ENCODE measurements around the gene FIGN.

The FIGN gene

DNA sequence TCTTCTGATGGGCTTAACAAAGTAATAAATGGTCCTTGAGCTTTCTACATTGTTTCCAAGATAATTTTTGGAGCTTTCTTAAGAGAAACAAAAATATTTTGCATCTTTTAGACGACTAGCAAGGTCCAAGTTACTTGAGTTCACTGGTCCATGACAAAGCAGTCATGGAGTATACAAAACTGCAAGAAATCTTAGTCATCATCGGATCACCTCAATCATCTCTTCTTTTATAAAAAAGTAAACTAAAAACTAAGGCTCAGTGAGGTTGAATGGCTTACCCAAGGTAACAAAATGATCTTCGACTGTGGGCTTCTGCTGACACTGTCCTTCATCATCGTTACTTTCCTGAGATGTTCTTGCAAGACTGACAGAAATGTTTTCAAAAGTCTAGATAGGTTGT lies 11.9 kb downstream of the FIGN start:
- Histone ChIP-seq H3K9ac (ENCODE audit: low read length) (no peak overlapping the region), H3K27me3 (ENCODE audit: low read depth, low read length) (no peaks in the 10 kb centered on the region), H2AFZ (ENCODE audit: low read depth, low read length) (no peak overlapping the region), H3K36me3 (replicated peaks; ENCODE audit: low read depth, low read length) (no peaks in the 10 kb centered on the region), H3K9me3 (ENCODE audit: insufficient read depth, low read length) (no peaks in the 10 kb centered on the region), H4K20me1 (ENCODE audit: insufficient read depth, low read length) (no peaks in the 10 kb centered on the region), H3K79me2 (ENCODE audit: low read length) (no peaks in the 10 kb centered on the region), H3K4me3 (ENCODE audit: low read length) (no peak overlapping the region), H3K4me2 (ENCODE audit: low read length) (no peak overlapping the region), H3K27ac (ENCODE audit: low read length) (no peak overlapping the region), H3K4me1 (ENCODE audit: low read length) (no peaks in the 10 kb centered on the region)
- TF ChIP-seq CTCF (IDR thresholded peaks at IDR 0.05; ENCODE audit: low read depth, low read length) (no peak), EZH2phosphoT487 (IDR thresholded peaks at IDR 0.05; ENCODE audit: low read depth) (no peak)

DNA sequence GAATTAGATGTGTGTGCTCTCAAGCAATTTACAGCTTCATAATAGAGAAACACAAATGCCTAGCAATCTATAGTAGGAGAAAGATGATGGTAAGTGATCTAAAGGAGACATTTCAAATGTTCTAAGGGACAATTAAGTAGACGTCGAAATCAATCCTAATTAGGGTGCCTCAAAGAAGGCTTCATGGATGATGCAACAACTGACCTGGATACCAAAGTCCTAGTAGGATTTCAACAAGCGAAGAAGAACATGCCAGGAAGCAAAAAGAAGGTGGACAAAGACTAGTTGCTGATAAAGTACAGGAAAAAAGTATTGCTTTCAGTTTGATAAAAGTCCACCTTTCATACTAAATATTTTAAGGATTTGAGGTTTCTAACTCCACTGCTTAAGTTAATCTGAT lies 12.5 kb downstream of the FIGN start:
- H3K27ac ChIP-seq (ENCODE audit: low read length), result no peak overlapping the region
- H3K9me3 ChIP-seq (ENCODE audit: insufficient read depth, low read length), result no peaks in the 10 kb centered on the region
- H3K4me2 ChIP-seq (ENCODE audit: low read length), result no peak overlapping the region
- no peak overlapping the region for H3K9ac ChIP-seq (ENCODE audit: low read length)
- no peaks in the 10 kb centered on the region for H4K20me1 ChIP-seq (ENCODE audit: insufficient read depth, low read length)
- H3K4me3 ChIP-seq (ENCODE audit: low read length), result no peak overlapping the region
- no peak overlapping the region for H2AFZ ChIP-seq (ENCODE audit: low read depth, low read length)
- H3K4me1 ChIP-seq (ENCODE audit: low read length), result no peaks in the 10 kb centered on the region
- no peaks in the 10 kb centered on the region for H3K36me3 ChIP-seq (replicated peaks; ENCODE audit: low read depth, low read length)
- H3K27me3 ChIP-seq (ENCODE audit: low read depth, low read length), result no peaks in the 10 kb centered on the region
- no peaks in the 10 kb centered on the region for H3K79me2 ChIP-seq (ENCODE audit: low read length)
- TF ChIP-seq CTCF (IDR thresholded peaks at IDR 0.05; ENCODE audit: low read depth, low read length) (no peak), EZH2phosphoT487 (IDR thresholded peaks at IDR 0.05; ENCODE audit: low read depth) (no peak)

DNA sequence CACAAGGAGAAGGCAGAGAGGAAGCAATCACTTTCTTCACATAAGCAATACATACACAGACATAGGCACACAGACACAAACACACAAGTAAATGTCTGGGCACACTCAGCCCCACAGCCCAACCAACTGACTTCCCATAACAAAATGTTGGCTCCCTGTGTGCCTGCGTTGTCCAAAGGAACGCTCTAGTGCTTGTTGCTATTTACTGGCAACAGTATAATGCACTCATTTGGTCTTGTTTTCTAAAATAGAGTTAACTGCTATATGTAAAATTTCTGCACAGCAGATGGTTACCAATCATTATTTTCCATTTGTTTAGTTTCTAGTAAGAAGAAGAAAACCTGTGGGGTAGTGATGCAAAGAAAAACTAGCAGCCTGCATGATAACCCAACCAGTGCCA lies 16.5 kb downstream of the FIGN start:
- Histone ChIP-seq H3K36me3 (replicated peaks; ENCODE audit: low read depth, low read length) (no peaks in the 10 kb centered on the region), H3K4me2 (ENCODE audit: low read length) (no peak overlapping the region), H2AFZ (ENCODE audit: low read depth, low read length) (no peak overlapping the region), H3K4me3 (ENCODE audit: low read length) (no peak overlapping the region), H3K79me2 (ENCODE audit: low read length) (no peaks in the 10 kb centered on the region), H3K27ac (ENCODE audit: low read length) (no peak overlapping the region), H3K27me3 (ENCODE audit: low read depth, low read length) (no peaks in the 10 kb centered on the region), H3K9me3 (ENCODE audit: insufficient read depth, low read length) (no peaks in the 10 kb centered on the region), H4K20me1 (ENCODE audit: insufficient read depth, low read length) (no peaks in the 10 kb centered on the region), H3K9ac (ENCODE audit: low read length) (no peak overlapping the region), H3K4me1 (ENCODE audit: low read length) (no peaks in the 10 kb centered on the region)
- TF ChIP-seq CTCF (IDR thresholded peaks at IDR 0.05; ENCODE audit: low read depth, low read length) (no peak), EZH2phosphoT487 (IDR thresholded peaks at IDR 0.05; ENCODE audit: low read depth) (no peak)

GRCh38 chr2:163717993-163718680 lies 17.7 kb downstream of the FIGN start:
- TF ChIP-seq CTCF (IDR thresholded peaks at IDR 0.05; ENCODE audit: low read depth, low read length), result no peak
- TF ChIP-seq EZH2phosphoT487 (IDR thresholded peaks at IDR 0.05; ENCODE audit: low read depth), result no peak
- Histone ChIP-seq H3K9me3 (ENCODE audit: insufficient read depth, low read length) (no peaks in the 10 kb centered on the region), H3K9ac (ENCODE audit: low read length) (no peak overlapping the region), H3K4me3 (ENCODE audit: low read length) (no peak overlapping the region), H4K20me1 (ENCODE audit: insufficient read depth, low read length) (no peaks in the 10 kb centered on the region), H3K79me2 (ENCODE audit: low read length) (no peaks in the 10 kb centered on the region), H2AFZ (ENCODE audit: low read depth, low read length) (no peak overlapping the region), H3K4me1 (ENCODE audit: low read length) (no peaks in the 10 kb centered on the region), H3K27me3 (ENCODE audit: low read depth, low read length) (no peaks in the 10 kb centered on the region), H3K4me2 (ENCODE audit: low read length) (no peak overlapping the region), H3K36me3 (replicated peaks; ENCODE audit: low read depth, low read length) (no peaks in the 10 kb centered on the region), H3K27ac (ENCODE audit: low read length) (no peak overlapping the region)
